Muscle of back (tissue), 11 donors: ENCODE results near the gene TNC. TPM values are rescaled to one million over a fixed set of nuclear protein-coding genes. Genes with fewer than 3 reads are reported as not detected.
"Not testable (repeated sequence)": the region's sequence is repeated elsewhere in the genome, so short reads cannot be mapped to it uniquely, and the experiment has no call there.

Source experiments
- DNase-seq, 3 donors: peaks; one replicate each; pipeline versions ENCODE4 v3.0.0 to v3.0.0-alpha.2; 2013
- polyA plus RNA-seq, 10 donors: library from polyadenylated mRNA; unstranded; fragments of 120-200 nt; gene quantifications; one replicate each; pipeline ENCODE4 v1.2.1, GENCODE V29; 2013; ENCODE audit not compliant: insufficient read length in 10 of 10

TNC gene
- polyA plus RNA-seq, 10 donors = 22.2 to 115 (median 56.2) TPM

DNA sequence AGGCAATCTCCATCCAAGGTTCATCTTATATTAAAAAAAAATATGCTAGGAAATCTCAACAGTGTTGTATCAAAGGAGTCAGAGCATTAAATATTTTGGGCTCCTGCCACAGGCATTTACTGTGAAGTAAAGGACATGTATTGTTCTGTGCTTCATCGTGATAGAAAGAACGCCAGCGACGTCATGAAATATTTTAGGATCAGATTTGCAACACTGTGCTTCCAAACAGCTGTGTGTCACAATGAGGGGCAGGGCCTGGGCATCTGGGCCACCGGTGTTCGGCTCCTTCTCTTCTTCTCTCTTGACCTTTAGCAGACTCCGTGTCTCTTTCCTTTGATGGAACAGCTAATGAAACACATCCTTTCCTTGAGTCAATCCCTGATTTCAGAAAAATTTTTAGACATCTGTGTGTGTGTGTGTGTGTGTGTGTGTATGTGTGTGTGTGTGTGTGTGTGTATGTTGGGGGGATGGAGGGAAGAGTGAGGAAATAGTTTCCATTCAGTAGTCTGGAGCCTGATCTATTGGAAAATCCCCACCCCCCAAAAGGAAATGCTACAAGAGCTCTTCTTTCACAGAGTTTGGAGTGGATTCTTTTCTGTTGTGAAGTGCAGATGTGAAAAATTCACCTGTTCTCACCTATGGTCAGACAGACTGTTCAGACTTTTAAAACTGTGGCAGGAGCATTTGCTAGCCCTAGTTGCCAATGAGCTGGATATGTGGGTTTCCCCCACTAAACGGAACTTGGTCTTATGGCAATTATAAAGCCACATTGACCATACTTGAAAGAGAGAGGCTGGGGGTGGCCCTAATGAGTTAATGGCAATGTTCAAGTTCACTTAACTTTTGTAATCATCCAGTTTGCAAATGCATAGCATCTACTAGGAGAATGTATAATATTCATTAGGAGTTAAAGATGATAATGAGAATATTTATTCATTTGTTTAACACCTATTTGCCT is 18.1 kb upstream of the TNC start:
- peak; percentile 80 to 88 (median 81) for DNase-seq

DNA sequence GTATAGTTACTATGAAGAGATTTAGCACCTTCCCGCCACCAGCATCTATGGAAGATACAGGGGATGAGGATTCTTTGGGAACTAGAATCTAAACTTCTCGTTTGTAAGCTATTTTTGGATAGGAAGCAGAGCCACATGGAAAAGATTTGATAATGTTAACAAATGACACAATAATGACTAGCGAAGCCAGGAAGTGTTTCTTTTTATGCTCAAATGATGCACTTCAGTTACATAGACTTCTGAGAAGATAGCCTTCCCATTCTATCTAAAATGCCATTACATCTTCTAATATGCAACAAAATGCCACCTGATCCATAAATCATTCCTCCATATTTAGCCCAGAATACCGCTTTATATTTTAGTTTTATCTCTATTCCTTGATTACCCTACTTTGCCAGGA is 17.0 kb upstream of the TNC start:
- DNase-seq = peak in 2 of 3 donors; percentile 58 to 75

DNA sequence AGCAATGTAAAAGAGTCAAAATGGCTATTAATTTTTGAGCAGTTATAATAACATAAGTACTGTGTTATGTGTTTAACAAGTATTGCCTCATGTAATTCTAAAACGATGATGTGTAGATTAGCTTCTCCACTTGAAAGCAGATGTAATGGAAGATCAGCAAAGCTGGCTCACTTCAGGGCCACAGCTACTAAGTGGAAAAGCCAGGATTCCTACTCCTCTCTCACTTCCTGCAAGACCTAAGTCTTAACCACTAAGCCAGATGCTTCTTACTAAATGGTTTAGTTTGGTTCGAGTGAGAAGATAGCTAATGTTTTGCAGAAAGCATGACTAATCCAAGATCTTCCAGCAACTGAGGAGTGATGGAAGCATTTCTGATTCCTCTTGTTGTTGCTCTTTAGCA is 15.7 kb upstream of the TNC start:
- DNase-seq = peak in 1 of 3 donors; percentile 86

DNA sequence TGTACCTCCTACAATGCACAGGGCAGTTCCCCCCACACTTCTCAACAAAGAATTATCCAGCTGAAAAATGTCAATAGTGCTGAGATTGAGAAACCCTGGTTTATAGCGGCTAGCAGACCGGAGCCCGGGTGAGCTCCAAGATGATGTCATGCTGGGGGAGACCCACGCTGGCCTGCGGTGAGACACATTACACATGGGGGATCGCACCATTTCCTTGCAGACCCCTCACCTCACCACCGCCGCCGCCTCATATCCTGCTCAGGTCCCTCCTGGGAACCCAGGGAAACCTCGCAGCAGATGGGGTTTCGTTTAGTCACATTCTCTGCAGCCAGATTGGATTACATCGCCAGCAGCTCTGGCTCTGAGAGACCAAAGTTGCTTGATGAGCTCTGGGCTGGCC is 14.7 kb upstream of the TNC start:
- DNase-seq = peak in 2 of 3 donors; percentile 62 to 72

DNA sequence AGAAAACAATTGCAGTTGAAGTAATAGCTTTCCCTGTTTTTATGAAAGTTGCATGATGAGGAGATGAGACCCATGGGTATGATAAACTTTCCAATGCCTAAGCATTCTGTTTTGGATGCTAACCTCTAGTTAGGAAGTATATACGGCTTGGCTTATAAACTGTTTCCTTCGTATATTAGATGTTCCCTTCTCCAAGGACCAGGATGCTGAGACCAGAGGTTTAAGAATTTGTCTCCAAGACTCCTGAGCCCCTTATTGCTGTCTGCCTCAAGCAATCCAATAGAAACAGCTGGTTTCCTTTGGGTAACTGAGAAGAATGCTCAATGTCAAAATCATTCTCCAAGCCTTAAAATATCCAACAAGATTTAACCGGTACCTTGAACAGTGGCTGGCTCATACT is 12.2 kb upstream of the TNC start:
- DNase-seq = peak in 1 of 3 donors; percentile 73

DNA sequence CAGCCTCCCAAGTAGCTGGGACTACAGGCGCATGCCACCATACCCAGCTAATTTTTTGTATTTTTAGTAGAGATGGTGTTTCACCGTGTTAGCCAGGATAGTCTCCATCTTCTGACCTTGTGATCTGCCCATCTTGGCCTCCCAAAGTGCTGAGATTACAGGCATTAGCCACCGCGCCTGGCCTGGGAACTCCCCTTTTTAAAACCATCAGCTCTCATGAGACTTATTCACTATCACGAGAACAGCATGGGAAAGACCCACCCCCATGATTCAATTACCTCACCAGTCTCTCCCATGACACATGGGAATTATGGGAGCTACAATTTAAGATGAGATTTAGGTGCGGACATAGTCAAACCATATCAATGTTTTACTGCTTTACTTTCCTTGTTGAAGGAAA is 10.8 kb upstream of the TNC start:
- DNase-seq = not testable (repeated sequence)

DNA sequence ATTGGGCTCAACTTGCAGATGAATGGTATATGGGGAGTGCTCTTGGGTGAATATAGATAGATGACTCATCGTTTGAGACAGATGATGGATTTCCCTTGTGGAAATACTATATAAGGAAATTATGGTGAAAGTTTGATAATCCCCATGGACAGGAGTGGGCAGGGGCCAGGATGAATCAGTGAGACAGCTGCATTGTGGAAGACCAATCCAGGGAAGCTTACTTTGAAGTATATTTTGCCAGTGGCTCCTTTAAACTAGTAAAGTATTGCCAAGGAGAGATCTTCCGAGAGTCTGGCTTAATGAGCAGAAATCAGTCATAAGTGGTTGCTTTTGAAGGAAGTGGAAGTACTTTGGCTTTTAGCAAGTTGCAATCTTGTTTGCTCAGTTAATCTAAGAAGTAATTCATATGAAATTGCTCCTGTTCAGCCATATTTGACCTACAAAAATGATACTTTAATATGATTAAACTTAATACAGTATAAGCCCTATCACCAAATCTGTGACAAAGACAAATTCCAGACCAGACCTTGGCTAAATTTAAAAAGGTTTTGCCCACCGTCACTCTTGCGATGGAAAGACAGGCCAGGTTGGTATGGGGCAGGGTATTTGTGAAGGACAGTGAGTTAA is 9.3 kb upstream of the TNC start:
- DNase-seq = peak in 2 of 3 donors; percentile 52 to 78

DNA sequence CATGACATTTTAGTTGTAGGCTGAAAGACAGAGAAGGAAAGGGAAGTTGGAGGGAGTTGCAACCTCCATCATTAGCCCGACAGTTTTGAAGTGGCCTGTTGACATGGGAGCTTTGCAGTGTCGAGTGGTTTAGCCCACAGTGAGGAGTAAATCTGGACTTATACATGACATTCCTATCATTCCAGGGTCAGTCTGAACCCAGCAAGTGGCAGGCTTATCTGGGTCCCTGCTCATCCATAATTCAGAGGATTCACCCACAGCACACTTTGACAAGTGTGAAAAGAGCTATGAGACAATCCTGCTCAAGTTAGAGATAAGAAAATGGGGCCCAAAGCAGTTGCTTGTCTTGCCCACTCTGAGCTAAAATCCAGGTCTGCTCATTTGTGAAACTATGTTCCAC is 8.4 kb upstream of the TNC start:
- DNase-seq = no peak

DNA sequence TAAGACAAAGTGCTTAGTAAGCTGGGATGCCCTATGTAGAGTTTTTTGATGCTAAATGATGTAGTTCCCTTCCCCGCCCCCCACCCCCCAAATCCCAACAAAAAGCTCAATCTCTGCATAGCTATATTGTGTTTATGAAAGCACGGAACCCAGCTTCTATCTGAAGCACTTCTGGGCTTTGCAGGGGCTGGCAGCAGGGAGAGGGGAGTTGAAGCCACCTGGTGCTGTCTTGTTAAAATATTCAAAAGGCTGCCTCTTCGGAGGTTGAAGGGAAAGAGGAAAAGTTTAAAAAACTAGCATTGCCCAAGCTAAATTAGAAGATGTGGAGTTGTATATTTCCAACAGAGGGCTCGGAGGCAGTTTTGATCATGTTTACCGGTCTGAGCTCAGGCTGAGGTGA is 5.0 kb upstream of the TNC start:
- DNase-seq = no peak

DNA sequence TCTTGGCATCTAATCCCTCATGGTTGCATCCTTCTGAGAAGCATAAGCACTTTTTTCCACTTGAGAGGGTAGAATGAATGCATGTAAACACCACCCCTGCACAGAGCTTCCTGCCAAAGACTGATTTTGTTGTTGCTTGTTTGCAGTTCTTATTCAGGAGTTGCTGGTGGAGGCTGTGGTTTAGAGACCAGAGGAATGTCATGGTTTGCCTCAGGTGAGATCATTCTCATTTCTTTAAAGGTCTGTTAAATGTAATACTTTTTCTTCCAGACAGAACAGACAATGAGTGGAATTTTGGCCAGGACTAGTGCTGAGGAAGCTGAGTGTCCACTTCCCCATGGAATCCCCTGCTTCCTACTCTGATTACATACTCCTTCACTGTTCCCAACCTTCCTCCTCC is 3.2 kb upstream of the TNC start:
- no peak for DNase-seq

DNA sequence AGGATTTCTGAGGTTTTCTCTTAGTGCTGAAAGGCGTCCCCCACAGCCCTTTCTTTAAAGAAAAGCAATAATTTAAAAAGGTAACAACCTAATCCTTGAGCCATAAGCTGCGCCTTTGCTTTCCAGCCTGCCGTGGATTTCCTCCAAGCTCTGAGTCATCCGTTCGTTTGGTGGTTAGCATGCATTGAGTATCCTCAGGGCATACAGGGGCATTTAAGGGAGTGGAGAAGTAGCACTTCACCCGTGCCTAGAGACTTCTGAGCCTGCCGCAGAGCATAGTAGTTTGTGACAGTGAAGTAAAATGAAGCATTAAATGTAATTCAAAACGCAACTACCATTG is 892 bp upstream of the TNC start:
- peak; percentile 83 to 90 (median 89) for DNase-seq

DNA sequence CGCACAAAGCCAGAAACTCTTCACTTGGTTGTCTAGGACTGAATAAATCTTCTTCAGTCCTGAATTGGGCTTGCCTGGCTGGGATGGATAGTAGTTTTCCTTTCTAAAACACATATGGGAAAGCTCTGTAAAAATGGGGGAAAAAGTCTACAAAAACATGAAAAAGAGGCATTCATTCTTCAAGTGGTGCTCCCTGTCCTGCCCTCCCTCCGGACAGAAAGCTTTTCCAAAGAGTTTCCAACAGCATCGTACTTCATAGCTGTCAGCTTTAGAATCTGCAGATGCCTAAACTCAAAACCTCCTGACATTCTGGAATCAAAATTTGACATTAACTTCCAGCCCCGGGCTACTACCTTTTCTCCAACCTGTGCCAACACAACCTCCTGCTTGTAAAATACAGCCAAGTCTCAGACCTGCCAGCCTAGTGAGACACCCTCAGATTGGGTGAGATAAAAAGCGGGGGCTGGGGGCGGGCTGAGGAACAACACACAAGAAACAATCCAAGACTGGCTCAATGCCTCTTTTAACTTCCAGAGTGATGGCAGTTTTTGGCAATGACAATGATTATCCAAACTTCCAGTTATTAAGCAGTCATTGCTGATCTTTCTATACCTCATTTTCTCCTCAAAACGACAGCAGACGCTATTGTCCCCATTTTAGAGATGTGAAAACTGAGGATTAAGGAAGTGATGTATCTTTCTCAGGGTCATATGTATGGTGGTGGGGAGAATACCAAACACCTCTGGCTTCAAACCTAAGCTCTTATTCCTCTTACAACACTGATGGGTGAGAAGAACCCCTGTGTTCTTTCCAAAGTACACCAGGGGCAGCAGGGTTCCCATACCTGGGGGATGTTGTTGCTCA is 1.3 kb downstream of the TNC start:
- DNase-seq = no peak

DNA sequence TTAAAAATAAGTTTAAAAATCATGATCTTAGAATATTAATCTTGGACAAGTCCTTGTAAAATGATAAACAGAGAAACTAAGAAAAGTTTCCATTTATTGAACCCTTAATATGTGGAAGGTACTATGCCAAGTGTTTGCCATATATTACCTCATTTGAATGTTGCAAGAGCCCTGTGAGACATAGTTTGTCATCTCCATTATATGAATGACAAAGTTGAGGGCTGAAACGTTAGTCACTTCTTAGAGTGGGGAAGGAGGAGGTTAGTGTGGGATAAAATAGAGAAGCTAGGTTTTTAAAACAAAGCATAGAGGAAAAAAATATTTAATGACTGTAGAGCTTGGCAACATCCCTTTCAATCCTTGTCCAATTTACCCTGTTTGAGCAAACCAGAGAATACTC is 2.0 kb downstream of the TNC start:
- DNase-seq = peak in 1 of 3 donors; percentile 70

DNA sequence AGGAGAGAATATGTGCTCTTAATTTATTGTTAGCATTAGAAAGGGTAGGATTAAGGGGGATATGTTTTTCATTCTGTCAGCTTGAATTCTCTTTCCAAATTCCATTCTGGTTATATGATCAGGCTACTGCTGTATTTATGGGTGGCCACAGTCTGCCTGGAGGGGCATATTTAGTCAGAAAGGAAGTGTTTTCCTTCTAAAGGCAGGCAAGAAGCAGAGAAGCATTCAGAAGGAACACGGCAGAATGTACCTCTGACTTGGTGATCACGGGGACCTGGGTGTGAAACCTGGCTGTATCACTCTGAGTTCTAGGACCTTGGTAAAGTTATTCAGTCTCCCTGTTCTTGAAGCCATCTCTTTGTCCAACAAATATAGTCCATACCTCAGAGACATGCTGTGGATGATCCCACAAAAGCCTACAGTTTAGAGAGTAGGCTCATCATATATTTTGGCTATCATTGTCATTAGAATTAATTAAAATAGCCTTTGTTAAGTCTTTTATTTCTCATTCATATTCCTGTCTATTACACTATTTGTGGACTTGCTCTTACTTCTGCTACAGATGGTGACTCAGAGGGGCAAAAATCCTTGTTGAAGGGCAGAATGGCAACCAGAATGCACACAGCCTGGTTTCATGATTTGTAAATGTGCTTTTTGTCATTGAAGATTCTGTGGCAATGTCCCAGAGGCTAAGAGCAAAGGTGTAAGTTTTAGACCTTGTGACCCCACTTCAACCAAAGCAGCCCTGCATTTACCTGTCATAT is 2.7 kb downstream of the TNC start:
- no peak for DNase-seq

DNA sequence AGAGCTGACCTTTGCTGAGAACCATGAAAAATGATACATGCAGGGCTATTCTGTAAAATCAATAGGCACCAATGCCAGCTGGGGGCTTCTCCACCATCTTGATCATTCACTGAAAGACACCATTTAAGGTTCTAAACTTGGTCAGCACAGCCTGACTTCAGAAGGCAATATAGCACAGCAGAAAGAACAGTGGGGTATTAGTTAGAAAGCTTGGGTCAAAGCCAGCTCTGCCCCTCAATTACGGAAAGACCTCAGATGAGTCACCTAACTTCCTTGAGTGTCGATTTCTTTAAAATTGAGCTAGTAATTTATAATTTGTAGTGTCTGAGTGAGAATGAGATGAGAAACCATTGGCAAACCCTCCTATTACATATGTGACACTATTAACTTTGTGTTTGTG is 3.4 kb downstream of the TNC start:
- no peak for DNase-seq

DNA sequence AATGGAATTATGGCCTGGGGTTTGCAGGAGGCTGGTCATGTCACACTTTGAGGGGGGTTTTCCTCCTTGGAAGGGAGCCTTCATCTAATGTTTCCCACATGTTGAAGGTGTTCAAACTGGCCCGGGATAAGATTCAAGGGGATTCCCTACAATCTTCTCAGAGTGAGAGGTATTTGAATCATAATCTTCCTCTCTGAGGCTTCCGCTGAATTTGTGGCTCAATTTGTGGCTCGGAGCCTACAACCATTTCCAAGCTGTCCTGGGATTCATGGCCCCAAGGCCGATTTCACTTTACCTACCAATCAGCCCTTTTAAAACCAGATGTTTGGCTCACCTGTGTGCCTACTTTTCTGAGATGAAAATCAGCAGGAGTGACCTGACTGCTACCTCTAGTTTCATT is 3.9 kb downstream of the TNC start:
- no peak for DNase-seq

DNA sequence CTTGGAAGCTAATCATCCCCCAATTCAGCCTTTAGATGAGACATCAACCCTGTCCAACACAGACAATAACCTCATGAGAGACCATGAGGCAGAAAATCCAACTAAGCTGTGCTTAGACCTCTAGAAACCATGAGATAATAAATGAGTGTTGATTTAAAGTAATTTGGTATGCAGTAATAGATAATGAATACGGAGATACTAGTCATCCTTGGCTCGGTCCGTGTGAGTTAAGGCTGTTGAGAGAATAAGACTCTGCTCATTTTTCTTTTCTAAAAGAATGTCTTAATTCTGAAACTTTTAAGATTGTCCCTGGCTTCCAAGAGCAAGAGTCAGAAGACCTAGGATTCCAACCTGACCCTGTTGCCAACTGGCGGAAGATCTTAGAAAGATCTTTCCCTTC is 6.1 kb downstream of the TNC start:
- DNase-seq = peak in 2 of 3 donors; percentile 63 to 74

DNA sequence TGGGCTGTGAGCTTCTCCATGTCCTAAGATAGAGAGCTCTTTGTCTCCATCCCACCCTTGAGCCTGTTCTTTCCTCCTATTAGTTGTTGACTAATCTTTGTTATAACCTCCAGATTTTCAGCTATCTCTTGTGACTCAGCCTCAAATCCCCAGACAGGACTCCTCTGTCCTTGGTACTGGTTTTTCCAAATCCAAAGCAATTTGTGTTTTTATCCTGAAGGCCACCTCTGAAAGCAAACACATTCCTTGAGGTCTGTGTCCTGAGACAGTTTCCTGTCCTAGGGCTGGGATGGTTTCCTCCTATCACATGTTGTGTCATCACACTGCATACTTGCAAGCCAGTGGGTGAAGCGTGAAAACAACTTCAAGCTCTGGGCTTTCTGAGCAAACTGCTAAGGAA is 8.5 kb downstream of the TNC start:
- peak in 1 of 3 donors; percentile 61 for DNase-seq

DNA sequence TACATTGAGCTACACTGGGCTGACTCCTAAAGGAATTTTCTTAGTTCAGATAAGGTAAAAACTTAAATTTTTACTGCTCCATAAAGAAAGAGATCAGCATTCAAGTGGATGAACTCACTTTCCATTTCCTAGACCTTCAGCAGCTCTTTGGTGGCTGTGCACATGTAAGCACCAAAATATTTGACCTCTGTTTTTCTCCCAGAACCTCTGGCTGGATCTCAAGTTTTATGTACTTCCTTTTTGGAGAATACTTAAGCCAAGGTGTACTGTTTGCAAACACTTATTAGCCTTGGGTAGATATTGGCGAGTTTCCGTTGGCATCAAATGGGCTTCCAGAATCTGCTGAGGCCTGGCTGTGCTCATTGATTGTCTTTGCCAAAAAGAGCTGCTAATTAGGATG is 10.3 kb downstream of the TNC start:
- DNase-seq = no peak

DNA sequence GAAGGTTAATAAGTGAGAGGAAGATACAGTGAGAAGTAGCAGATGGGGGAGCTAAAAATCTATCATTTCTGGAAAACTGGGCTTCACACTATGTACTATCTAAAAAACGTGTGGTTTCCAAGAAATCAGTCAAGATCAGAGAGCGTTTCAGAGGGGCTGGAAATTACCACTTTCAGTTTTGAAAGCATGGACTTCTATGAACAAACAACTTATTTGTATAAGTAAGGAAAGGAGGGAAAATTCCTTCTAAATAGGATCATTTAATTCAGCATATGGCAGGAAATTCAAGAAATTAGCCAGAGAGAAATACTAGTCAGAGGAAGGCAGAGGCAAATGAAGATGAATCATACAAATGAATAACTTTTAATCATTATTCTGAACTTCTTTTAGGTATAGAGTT is 11.3 kb downstream of the TNC start:
- DNase-seq = no peak

DNA sequence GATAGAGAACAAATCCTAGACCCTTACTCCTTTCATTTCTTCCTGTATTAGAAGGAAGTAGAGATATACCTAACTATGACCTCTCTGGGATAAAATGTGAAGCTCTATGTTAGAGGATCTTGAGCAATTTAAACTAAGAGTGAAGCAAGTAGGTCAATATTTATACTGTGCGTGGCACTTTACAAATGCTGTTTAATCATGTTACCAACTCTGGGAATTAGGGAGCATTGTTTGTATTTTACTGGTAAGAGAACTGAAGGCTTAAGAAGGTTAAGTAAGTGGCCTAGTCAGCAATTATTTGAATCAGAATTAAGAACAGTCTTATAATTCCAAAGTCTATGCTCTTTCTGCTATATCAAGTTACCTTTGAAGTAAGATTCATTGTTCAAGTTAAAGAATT is 12.0 kb downstream of the TNC start:
- no peak for DNase-seq

DNA sequence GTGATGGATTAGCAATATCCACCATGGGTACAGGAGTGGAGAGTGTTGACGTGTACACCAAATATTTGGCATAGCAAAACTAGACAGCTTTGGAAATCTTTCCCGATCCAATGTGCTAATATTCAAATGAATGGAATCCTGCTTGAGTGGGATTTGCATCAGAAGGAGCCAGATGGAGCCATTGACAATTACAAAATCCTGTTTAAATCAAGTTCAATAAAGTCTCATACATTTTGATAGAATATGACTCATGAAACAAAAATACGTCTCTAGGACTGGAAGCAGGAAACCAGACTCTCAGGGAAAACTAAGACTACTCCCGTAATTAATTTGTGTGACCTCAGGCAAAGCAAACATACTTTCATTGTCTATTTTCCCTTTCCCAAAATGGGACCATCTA is 13.0 kb downstream of the TNC start:
- DNase-seq = peak in 1 of 3 donors; percentile 86
